Fibroblast of mammary gland (primary cell): Measurements from ENCODE around the gene PRUNE1.

ENCODE experiments used
- DNase-seq: peaks from one replicate; pipeline ENCODE4 v3.0.0-alpha.2; 2010; ENCODE audit warnings: low read depth
- H3K4me3 ChIP-seq: 2 replicates; pipeline ENCODE4 v1.5.1; 2011; ENCODE audit warnings: low read depth, mild to moderate bottlenecking, low read length, moderate library complexity; ENCODE audit not compliant: control insufficient read depth
- CTCF ChIP-seq: conservative IDR thresholded peaks from 2 replicates; pipeline ENCODE4 v1.5.1; 2011; ENCODE audit warnings: low read depth, low read length, inconsistent platforms; ENCODE audit not compliant: control insufficient read depth, insufficient read depth

The PRUNE1 gene

GRCh38 chr1:150966011-150966410 lies 42.2 kb upstream of the PRUNE1 start:
- DNase-seq = no peak
- no peak for TF ChIP-seq CTCF
- no peak overlapping the region for H3K4me3 ChIP-seq

GRCh38 chr1:150967936-150968335 lies 40.3 kb upstream of the PRUNE1 start:
- no peak overlapping the region for H3K4me3 ChIP-seq
- DNase-seq = no peak
- TF ChIP-seq CTCF = no peak

GRCh38 chr1:150968491-150968890 lies 39.8 kb upstream of the PRUNE1 start:
- TF ChIP-seq CTCF = no peak
- DNase-seq = no peak
- H3K4me3 ChIP-seq = no peak overlapping the region

GRCh38 chr1:150969626-150970025 lies 38.6 kb upstream of the PRUNE1 start:
- TF ChIP-seq CTCF = no peak
- no peak overlapping the region for H3K4me3 ChIP-seq
- no peak for DNase-seq

GRCh38 chr1:150970808-150971582 lies 37.3 kb upstream of the PRUNE1 start:
- TF ChIP-seq CTCF = no peak
- no peak overlapping the region for H3K4me3 ChIP-seq
- peak; percentile 66 for DNase-seq

GRCh38 chr1:150971583-150972416 lies 36.4 kb upstream of the PRUNE1 start:
- H3K4me3 ChIP-seq = peak overlapping the region; percentile 84
- peak; percentile 34 for DNase-seq
- TF ChIP-seq CTCF = peak; percentile 22
